Dermis microvascular lymphatic vessel endothelial cell (primary cell): ENCODE measurements around the gene FAM89B. TPM values are rescaled to one million over a fixed set of nuclear protein-coding genes. Genes with fewer than 3 reads are reported as not detected.

Source experiments
- total RNA-seq: library from RNA; depleted of rRNA; stranded (reverse); fragments of >200 nt; gene quantifications from 2 replicates; pipeline ENCODE4 v1.2.1, GENCODE V29; 2014

The FAM89B gene
- total RNA-seq, 1 donor from 2014 or later = 12.2 TPM

Other genes starting within 250 kb of the FAM89B start
- gene DPF2, start 238.7 kb upstream of the FAM89B start, total RNA-seq = 18.5 and 32.1 TPM in 2 replicates
- under 0.01 and 0.26 TPM in 2 replicates for gene TIGD3, start 217.8 kb upstream of the FAM89B start, total RNA-seq
- 1.6 and 1.7 TPM in 2 replicates for gene SLC25A45, start 189.9 kb upstream of the FAM89B start, total RNA-seq
- gene FRMD8, start 185.9 kb upstream of the FAM89B start, total RNA-seq = 75.4 and 85.1 TPM in 2 replicates
- 23.7 and 88.5 TPM in 2 replicates for gene NEAT1, start 149.7 kb upstream of the FAM89B start, total RNA-seq
- gene MALAT1, start 73.5 kb upstream of the FAM89B start, total RNA-seq = 1,844 and 2,565 TPM in 2 replicates
- gene SCYL1, start 47.5 kb upstream of the FAM89B start, total RNA-seq = 41.8 and 55.9 TPM in 2 replicates
- 13.1 and 41.7 TPM in 2 replicates for gene LTBP3, start 14.2 kb upstream of the FAM89B start, total RNA-seq
- 37.6 and 37.7 TPM in 2 replicates for gene ZNRD2, start 2.1 kb upstream of the FAM89B start, total RNA-seq
- 2.5 and 4.7 TPM in 2 replicates for gene EHBP1L1, start 3.5 kb downstream of the FAM89B start, total RNA-seq
- gene KCNK7, start 23.3 kb downstream of the FAM89B start, total RNA-seq = under 0.01 and 0.13 TPM in 2 replicates
- gene MAP3K11, start 41.7 kb downstream of the FAM89B start, total RNA-seq = 57.1 and 78.8 TPM in 2 replicates
- gene PCNX3, start 43.2 kb downstream of the FAM89B start, total RNA-seq = 10.4 and 17.6 TPM in 2 replicates
- 54.0 and 56.0 TPM in 2 replicates for gene SIPA1, start 65.6 kb downstream of the FAM89B start, total RNA-seq
- gene RELA, start 90.4 kb downstream of the FAM89B start, total RNA-seq = 8.7 and 16.3 TPM in 2 replicates
- gene KAT5, start 139.7 kb downstream of the FAM89B start, total RNA-seq = 37.6 and 38.4 TPM in 2 replicates
- 39.8 and 42.6 TPM in 2 replicates for gene RNASEH2C, start 148.3 kb downstream of the FAM89B start, total RNA-seq
- gene AP5B1, start 208.4 kb downstream of the FAM89B start, total RNA-seq = 6.2 and 11.9 TPM in 2 replicates
- not detected in 2 replicates for gene OVOL1, start 214.5 kb downstream of the FAM89B start, total RNA-seq